HEK293 (cell line): Measurements from ENCODE around the gene KRT7.
A peak's percentile ranks its signal among the peaks of the same experiment; 100 is the strongest.
"Not testable (repeated sequence)": the region's sequence is repeated elsewhere in the genome, so short reads cannot be mapped to it uniquely, and the experiment has no call there.

Experiments used
- CTCF ChIA-PET: fragments of 350-600 bp; formaldehyde crosslinking; extraction: SDS; loops from one replicate; lab custom pipeline; 2021; ENCODE audit warnings: antibody characterized with exemption; lab: Yijun Ruan, JAX
- POLR2A ChIA-PET: fragments of 300-600 bp; formaldehyde crosslinking; extraction: SDS; loops from one replicate; lab custom pipeline; 2020; ENCODE audit warnings: antibody characterized with exemption, inconsistent platforms; lab: Yijun Ruan, JAX
- H3K27ac ChIP-seq: fragments of 200-500 bp; sonication (Bioruptor generic); 2 replicates; pipeline ENCODE4 v1.5.1; 2014; ENCODE audit warnings: low read depth, low read length, control low read depth, inconsistent platforms; ENCODE audit errors: extremely low read depth
- H3K36me3 ChIP-seq, 2 experiments: fragments of 200-500 bp in 1 of 2; sonication (Bioruptor generic) in 1 of 2; 1 replicate in 1 of 2; 2 replicates in 1 of 2; pipeline ENCODE4 v1.5.1; 2014 to 2017; ENCODE audit warnings: inconsistent platforms in 2 of 2, low read length in 2 of 2; ENCODE audit not compliant: control insufficient read depth in 2 of 2, insufficient read depth in 1 of 2
- H3K4me1 ChIP-seq: fragments of 200-500 bp; sonication (Bioruptor generic); 2 replicates; pipeline ENCODE4 v1.5.1; 2014; ENCODE audit warnings: mild to moderate bottlenecking, low read length, inconsistent platforms; ENCODE audit not compliant: control insufficient read depth, insufficient read depth
- H3K4me3 ChIP-seq: 2 replicates; pipeline ENCODE4 v1.5.1; 2011; ENCODE audit warnings: low read depth, mild to moderate bottlenecking, control low read depth, low read length, moderate library complexity
- H3K9me3 ChIP-seq: fragments of 200-500 bp; sonication (Bioruptor generic); 2 replicates; pipeline ENCODE4 v1.5.1; 2014; ENCODE audit warnings: low read depth, low read length, inconsistent platforms; ENCODE audit not compliant: control insufficient read depth, insufficient read depth
- EGR2 ChIP-seq: fragments of 450-650 bp; formaldehyde crosslinking; IDR thresholded peaks from 2 replicates; pipeline ENCODE4 v1.5.1; 2016; ENCODE audit warnings: low read depth, missing biosample characterization, missing genetic modification characterization
- HOXA7 ChIP-seq: sonication (generic); formaldehyde crosslinking; IDR thresholded peaks from 2 replicates; pipeline ENCODE4 v1.8.1; 2022; ENCODE audit warnings: missing genetic modification reagents, borderline replicate concordance
- OSR2 ChIP-seq: fragments of 450-650 bp; formaldehyde crosslinking; IDR thresholded peaks from 2 replicates; pipeline ENCODE4 v1.5.1; 2016; ENCODE audit warnings: missing biosample characterization, missing genetic modification characterization
- PRDM1 ChIP-seq: fragments of 450-650 bp; formaldehyde crosslinking; IDR thresholded peaks from 2 replicates; pipeline ENCODE4; 2016; ENCODE audit warnings: missing biosample characterization, missing genetic modification characterization
- SCRT1 ChIP-seq: fragments of 450-650 bp; formaldehyde crosslinking; IDR thresholded peaks from 2 replicates; pipeline ENCODE4 v1.5.1; 2016; ENCODE audit warnings: missing biosample characterization, missing genetic modification characterization, borderline replicate concordance
- ZBTB20 ChIP-seq: fragments of 450-650 bp; formaldehyde crosslinking; IDR thresholded peaks from 2 replicates; pipeline ENCODE4 v1.5.1; 2016; ENCODE audit warnings: missing biosample characterization, missing genetic modification characterization
- ZBTB44 ChIP-seq: fragments of 450-650 bp; IDR thresholded peaks from 2 replicates; pipeline ENCODE4 v1.5.1; 2018; ENCODE audit warnings: missing biosample characterization, mild to moderate bottlenecking, missing genetic modification characterization
- ZBTB8A ChIP-seq: fragments of 450-650 bp; formaldehyde crosslinking; IDR thresholded peaks from 2 replicates; pipeline ENCODE4 v1.5.1; 2016; ENCODE audit warnings: missing biosample characterization, missing genetic modification characterization
- ZFHX2 ChIP-seq: fragments of 450-650 bp; formaldehyde crosslinking; conservative IDR thresholded peaks from 2 replicates; pipeline ENCODE4 v1.5.1; 2016; ENCODE audit warnings: missing biosample characterization, missing genetic modification characterization
- ZIC2 ChIP-seq: fragments of 450-650 bp; formaldehyde crosslinking; IDR thresholded peaks from 2 replicates; pipeline ENCODE4 v1.5.1; 2016; ENCODE audit warnings: missing biosample characterization, missing genetic modification characterization
- ZNF133 ChIP-seq: fragments of 450-650 bp; formaldehyde crosslinking; IDR thresholded peaks from 2 replicates; pipeline ENCODE4 v1.5.1; 2016; ENCODE audit warnings: missing biosample characterization, missing genetic modification characterization
- ZNF18 ChIP-seq: fragments of 450-650 bp; formaldehyde crosslinking; IDR thresholded peaks from 2 replicates; pipeline ENCODE4 v1.5.1; 2016; ENCODE audit warnings: missing biosample characterization, missing genetic modification characterization
- ZNF211 ChIP-seq: fragments of 450-650 bp; formaldehyde crosslinking; IDR thresholded peaks from 2 replicates; pipeline ENCODE4 v1.5.1; 2016; ENCODE audit warnings: low read depth, missing biosample characterization, missing genetic modification characterization
- ZNF223 ChIP-seq: fragments of 450-650 bp; formaldehyde crosslinking; IDR thresholded peaks from 2 replicates; pipeline ENCODE4 v1.5.1; 2016; ENCODE audit warnings: missing biosample characterization, missing genetic modification characterization
- ZNF248 ChIP-seq: fragments of 450-650 bp; formaldehyde crosslinking; IDR thresholded peaks from 2 replicates; pipeline ENCODE4 v1.5.1; 2017; ENCODE audit warnings: missing biosample characterization, missing genetic modification characterization
- ZNF292 ChIP-seq: fragments of 450-650 bp; formaldehyde crosslinking; IDR thresholded peaks from 2 replicates; pipeline ENCODE4 v1.5.1; 2016; ENCODE audit warnings: low read depth, missing biosample characterization, missing genetic modification characterization, borderline replicate concordance
- ZNF530 ChIP-seq: fragments of 450-650 bp; formaldehyde crosslinking; IDR thresholded peaks from 2 replicates; pipeline ENCODE4 v1.5.1; 2016; ENCODE audit warnings: low read depth, missing biosample characterization, missing genetic modification characterization
- ZNF654 ChIP-seq: fragments of 450-650 bp; formaldehyde crosslinking; IDR thresholded peaks from 2 replicates; pipeline ENCODE4 v1.5.1; 2016; ENCODE audit warnings: low read depth, missing biosample characterization, missing genetic modification characterization
- ZNF658 ChIP-seq: fragments of 450-650 bp; formaldehyde crosslinking; IDR thresholded peaks from 2 replicates; pipeline ENCODE4; 2016; ENCODE audit warnings: missing biosample characterization, missing genetic modification characterization
- ZNF670 ChIP-seq: fragments of 450-650 bp; formaldehyde crosslinking; IDR thresholded peaks from 2 replicates; pipeline ENCODE4 v1.5.1; 2016; ENCODE audit warnings: missing biosample characterization, missing genetic modification characterization, low read depth
- ZNF704 ChIP-seq: fragments of 450-650 bp; formaldehyde crosslinking; IDR thresholded peaks from 2 replicates; pipeline ENCODE4 v1.5.1; 2016; ENCODE audit warnings: missing biosample characterization, missing genetic modification characterization
- ZNF768 ChIP-seq: fragments of 450-650 bp; formaldehyde crosslinking; IDR thresholded peaks from 2 replicates; pipeline ENCODE4 v1.5.1; 2018; ENCODE audit warnings: missing biosample characterization, mild to moderate bottlenecking, missing genetic modification characterization
- ZSCAN4 ChIP-seq: fragments of 450-650 bp; formaldehyde crosslinking; IDR thresholded peaks from 2 replicates; pipeline ENCODE4 v1.5.1; 2017; ENCODE audit warnings: missing biosample characterization, missing genetic modification characterization
- ZXDB ChIP-seq: fragments of 450-650 bp; formaldehyde crosslinking; IDR thresholded peaks from 2 replicates; pipeline ENCODE4 v1.5.1; 2016; ENCODE audit warnings: missing biosample characterization, missing genetic modification characterization

Gene KRT7

GRCh38 chr12:52238916-52239646 lies 6.0 kb downstream of the KRT7 start (continued):
- no peak for TF ChIP-seq OSR2 (tag by site-specific recombination)

GRCh38 chr12:52239767-52240166 lies 6.7 kb downstream of the KRT7 start:
- H3K9me3 ChIP-seq: no peaks in the 10 kb centered on the region
- no peak overlapping the region for H3K27ac ChIP-seq
- H3K4me1 ChIP-seq: peaks cover 8% of the 10 kb centered on the region
- H3K36me3 ChIP-seq: no peaks in the 10 kb centered on the region
- no peak overlapping the region for H3K4me3 ChIP-seq
- TF ChIP-seq ZNF654: no peak
- CTCF ChIA-PET: interaction anchor here (0.8 to 6.5 kb wide), 3 partner anchors 18 to 100 kb away, joined by 3 to 29 read pairs (median 5); no protein-coding TSS in a partner anchor
- POLR2A ChIA-PET: no interaction called here

GRCh38 chr12:52240247-52240646 lies 7.2 kb downstream of the KRT7 start:
- CTCF ChIA-PET: interaction anchor here (0.8 to 6.5 kb wide), 2 partner anchors 19 to 27 kb away, joined by 3 to 29 read pairs; no protein-coding TSS in a partner anchor
- H3K4me3 ChIP-seq, POLR2A ChIA-PET, H3K27ac ChIP-seq, H3K4me1 ChIP-seq, H3K36me3 ChIP-seq, H3K9me3 ChIP-seq: not testable (repeated sequence)

- no peaks in the 10 kb centered on the region for H3K9me3 ChIP-seq
- H3K27ac ChIP-seq: no peak overlapping the region
- H3K36me3 ChIP-seq: no peaks in the 10 kb centered on the region
- H3K4me1 ChIP-seq: peaks cover 8% of the 10 kb centered on the region
- ChIA-PET POLR2A (no interaction called here), CTCF (interaction anchor here (0.6 to 1.6 kb wide), 3 partner anchors 20 to 65 kb away, joined by 3 to 6 read pairs (median 4); no protein-coding TSS in a partner anchor)
- H3K4me3 ChIP-seq: no peak overlapping the region
- no peak for TF ChIP-seq ZNF292 (tag by site-specific recombination)
- TF ChIP-seq ZBTB44: no peak
- TF ChIP-seq EGR2 (tag by site-specific recombination): peak; percentile 61; the same call in 1 of the 2 replicates
- no peak for TF ChIP-seq ZNF211 (tag by site-specific recombination)
- no peak for TF ChIP-seq ZNF223
- TF ChIP-seq ZNF768 (tag by site-specific recombination): no peak
- TF ChIP-seq ZNF670: no peak
- no peak for TF ChIP-seq ZBTB8A (tag by site-specific recombination)
- TF ChIP-seq HOXA7: no peak
- TF ChIP-seq PRDM1 (tag by site-specific recombination): no peak
- no peak for TF ChIP-seq ZNF704
- no peak for TF ChIP-seq ZSCAN4 (tag by site-specific recombination)
- TF ChIP-seq ZIC2 (tag by site-specific recombination): peak; percentile 65
- TF ChIP-seq SCRT1 (tag by site-specific recombination): no peak
- TF ChIP-seq ZFHX2 (tag by site-specific recombination): peak; percentile 77
- TF ChIP-seq ZNF133 (tag by site-specific recombination): no peak
- no peak for TF ChIP-seq ZNF530 (tag by site-specific recombination)
- no peak for TF ChIP-seq ZNF18
- TF ChIP-seq ZNF248 (tag by site-specific recombination): no peak
- TF ChIP-seq ZXDB (tag by site-specific recombination): no peak
- TF ChIP-seq ZBTB20 (tag by site-specific recombination): 0 out of 2 replicates have a peak, but pooled peaks have one; percentile 17
- no peak for TF ChIP-seq ZNF658 (tag by site-specific recombination)
Measured at GRCh38 chr12:52241205-52241842, 8.3 kb downstream of the KRT7 start.
